HFF-Myc (cell line): Measurements from ENCODE around the gene ABLIM2.

Experiments used
- DNase-seq: peaks from one replicate; pipeline ENCODE4 v3.0.0-alpha.2; 2011; ENCODE audit warnings: low read depth; ENCODE audit errors: extremely low read depth
- H3K4me3 ChIP-seq: replicated peaks from 2 replicates; pipeline ENCODE4 v1.5.1; 2011; ENCODE audit warnings: low read depth, mild to moderate bottlenecking, control low read depth, low read length
- TF ChIP-seq, protein P1 (sequence below): IDR thresholded peaks from 2 replicates; pipeline ENCODE4 v1.5.1; 2012; ENCODE audit warnings: mild to moderate bottlenecking, low read depth, low read length, control low read depth; ENCODE audit errors: missing control alignments

Gene ABLIM2

DNA sequence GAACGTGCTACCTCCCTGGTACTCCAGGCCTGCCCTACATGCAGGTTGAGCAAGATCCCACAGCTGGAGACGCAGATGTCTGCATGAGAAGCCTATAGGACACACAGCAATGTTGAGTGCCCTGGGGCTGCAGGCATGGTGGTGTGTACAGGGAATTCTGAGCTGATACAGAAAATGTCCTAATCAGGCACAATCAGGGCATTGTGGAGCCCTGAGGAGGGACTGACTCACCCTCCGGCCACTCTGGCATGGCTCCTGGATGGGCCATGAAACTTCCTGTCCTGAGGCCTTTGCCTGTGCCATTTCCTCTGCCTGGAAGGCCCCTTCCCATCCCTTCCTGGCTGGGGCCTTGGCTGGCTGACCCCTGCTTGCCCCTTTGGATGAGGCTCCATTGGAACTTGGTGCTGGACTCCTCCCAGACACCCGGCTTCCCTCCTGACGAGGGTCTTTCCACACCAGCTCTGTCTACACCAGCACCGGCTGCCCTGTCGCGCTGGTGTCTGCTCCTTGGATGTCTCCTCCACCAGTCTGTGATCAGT, 202.3 kb downstream of the ABLIM2 start:
- TF ChIP-seq, protein P1, sequence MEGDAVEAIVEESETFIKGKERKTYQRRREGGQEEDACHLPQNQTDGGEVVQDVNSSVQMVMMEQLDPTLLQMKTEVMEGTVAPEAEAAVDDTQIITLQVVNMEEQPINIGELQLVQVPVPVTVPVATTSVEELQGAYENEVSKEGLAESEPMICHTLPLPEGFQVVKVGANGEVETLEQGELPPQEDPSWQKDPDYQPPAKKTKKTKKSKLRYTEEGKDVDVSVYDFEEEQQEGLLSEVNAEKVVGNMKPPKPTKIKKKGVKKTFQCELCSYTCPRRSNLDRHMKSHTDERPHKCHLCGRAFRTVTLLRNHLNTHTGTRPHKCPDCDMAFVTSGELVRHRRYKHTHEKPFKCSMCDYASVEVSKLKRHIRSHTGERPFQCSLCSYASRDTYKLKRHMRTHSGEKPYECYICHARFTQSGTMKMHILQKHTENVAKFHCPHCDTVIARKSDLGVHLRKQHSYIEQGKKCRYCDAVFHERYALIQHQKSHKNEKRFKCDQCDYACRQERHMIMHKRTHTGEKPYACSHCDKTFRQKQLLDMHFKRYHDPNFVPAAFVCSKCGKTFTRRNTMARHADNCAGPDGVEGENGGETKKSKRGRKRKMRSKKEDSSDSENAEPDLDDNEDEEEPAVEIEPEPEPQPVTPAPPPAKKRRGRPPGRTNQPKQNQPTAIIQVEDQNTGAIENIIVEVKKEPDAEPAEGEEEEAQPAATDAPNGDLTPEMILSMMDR, result no peak
- no peak for DNase-seq
- H3K4me3 ChIP-seq, result no peak overlapping the region

DNA sequence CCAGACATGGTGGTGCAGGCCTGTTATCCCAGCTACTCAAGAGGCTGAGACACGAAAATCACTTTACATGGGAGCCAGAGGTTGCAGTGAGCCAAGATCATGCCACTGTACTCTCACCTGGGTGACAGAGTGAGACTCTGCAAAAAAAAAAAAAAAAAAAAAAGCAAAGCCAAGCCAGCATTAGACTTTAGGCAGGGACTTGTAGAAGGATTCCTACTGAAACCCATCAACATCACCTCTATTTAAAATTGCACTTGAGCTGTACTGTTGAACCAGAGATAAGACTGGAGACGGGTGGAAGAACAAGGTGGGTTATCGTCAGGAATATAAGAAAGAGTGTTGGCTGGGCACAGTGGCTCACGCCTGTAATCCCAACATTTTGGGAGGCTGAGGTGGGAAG, 203.2 kb downstream of the ABLIM2 start:
- no peak for DNase-seq
- TF ChIP-seq, protein P1, result no peak
- no peak overlapping the region for H3K4me3 ChIP-seq

DNA sequence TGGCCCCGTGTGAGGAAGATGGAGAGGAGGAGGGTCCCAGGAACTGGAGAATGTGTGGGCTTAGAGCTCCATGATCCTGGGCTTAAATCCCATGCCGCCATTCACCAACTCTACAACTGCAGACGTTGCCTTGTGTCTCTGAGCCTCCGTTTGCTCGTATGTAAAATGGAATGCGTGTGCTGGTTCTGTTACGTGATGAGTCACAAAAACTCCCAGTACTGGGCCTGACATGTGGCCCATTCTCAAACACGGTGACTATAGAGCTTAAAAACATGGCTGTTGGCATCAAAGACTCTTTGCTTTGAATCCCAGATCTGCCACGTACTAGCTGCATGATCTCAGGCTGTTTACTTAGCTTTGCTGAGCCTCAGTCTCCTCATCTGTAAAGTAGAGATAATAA, 206.0 kb downstream of the ABLIM2 start:
- TF ChIP-seq, protein P1, result no peak
- no peak overlapping the region for H3K4me3 ChIP-seq
- no peak for DNase-seq

DNA sequence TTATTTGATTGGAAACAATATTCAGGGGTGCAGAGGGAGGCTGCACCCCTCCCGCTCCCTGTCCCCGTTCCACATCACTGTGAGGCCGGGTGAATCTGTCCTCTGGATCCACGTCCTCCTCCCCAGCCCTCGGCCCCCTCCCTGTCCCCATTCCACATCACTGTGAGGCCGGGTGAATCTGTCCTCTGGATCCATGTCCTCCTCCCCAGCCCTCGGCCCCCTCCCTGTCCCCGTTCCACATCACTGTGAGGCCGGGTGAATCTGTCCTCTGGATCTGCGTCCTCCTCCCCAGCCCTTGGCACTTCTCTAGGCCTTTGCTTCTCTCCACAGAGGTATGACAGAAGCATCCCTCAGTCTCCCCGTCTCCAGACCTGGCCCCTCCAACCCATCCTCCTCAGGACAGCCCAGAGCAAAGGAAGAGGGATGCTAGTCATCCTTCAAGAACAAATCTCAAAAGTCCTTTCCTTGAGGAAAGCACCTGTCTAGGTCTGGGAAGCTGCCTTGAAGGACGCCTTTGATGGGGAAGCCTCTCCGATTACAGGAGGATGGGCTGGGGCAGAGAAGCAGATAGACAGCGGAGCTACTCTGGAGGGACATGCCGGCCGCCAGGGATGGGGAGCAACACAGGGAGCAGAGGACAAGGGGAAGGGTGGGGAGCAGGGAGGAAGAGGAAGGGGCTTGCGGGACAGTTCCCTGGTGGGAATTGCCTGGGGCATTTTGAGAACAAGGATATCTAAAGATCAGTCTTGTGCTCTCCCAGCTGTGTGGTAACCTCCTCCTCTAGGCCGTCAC, 208.1 kb downstream of the ABLIM2 start:
- DNase-seq, result no peak
- H3K4me3 ChIP-seq, result no peak overlapping the region
- TF ChIP-seq, protein P1, result no peak

DNA sequence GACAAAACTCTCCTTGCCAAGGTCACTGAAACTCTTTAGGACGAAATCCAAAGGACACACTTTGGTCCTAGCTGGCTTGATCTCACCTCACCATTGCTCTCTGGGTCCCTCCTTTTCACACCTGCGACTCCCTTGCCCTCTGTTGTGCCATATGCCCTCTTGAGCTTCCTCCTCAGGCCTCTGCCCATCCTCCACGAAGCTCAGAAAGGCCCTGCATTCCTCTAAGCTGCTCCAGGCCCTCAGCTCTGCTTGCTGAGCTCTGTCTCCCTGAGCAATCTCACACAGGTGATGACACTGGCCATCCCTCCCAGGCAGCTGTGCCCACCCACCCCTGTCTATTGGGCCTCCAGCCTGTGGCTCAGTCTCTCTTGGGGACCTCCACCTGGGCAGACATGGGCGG, 208.9 kb downstream of the ABLIM2 start:
- no peak overlapping the region for H3K4me3 ChIP-seq
- DNase-seq, result no peak
- TF ChIP-seq, protein P1, result no peak

DNA sequence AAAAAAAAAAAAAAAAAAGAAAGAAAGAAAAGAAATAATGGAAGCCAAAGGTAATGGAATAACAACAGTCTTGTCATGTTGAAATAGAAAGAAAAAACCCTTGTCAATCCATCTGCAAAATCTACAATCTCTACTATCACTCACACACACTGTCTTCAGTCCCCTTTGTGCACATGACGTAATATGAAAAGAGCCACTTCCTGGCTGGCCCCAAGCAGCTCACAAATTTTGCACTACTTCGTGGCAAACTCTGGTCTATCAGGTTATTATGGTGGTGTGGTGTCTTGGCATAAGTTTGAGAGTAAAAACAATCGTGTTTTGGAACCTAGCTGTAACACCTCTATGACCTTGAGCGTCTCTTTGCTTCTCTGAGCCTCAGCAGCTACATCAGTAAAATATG, 210.7 kb downstream of the ABLIM2 start:
- H3K4me3 ChIP-seq, result no peak overlapping the region
- no peak for DNase-seq
- TF ChIP-seq, protein P1, result no peak
